NCI-H524 (cell line): ENCODE measurements around the gene PTTG1IP.
"Not testable (repeated sequence)": the region's sequence is repeated elsewhere in the genome, so short reads cannot be mapped to it uniquely, and the experiment has no call there.

ENCODE experiments used
- DNase-seq, 2 experiments: peaks; one replicate each; lab custom pipeline; 2025; lab: John Stamatoyannopoulos, UW

Gene PTTG1IP

DNA sequence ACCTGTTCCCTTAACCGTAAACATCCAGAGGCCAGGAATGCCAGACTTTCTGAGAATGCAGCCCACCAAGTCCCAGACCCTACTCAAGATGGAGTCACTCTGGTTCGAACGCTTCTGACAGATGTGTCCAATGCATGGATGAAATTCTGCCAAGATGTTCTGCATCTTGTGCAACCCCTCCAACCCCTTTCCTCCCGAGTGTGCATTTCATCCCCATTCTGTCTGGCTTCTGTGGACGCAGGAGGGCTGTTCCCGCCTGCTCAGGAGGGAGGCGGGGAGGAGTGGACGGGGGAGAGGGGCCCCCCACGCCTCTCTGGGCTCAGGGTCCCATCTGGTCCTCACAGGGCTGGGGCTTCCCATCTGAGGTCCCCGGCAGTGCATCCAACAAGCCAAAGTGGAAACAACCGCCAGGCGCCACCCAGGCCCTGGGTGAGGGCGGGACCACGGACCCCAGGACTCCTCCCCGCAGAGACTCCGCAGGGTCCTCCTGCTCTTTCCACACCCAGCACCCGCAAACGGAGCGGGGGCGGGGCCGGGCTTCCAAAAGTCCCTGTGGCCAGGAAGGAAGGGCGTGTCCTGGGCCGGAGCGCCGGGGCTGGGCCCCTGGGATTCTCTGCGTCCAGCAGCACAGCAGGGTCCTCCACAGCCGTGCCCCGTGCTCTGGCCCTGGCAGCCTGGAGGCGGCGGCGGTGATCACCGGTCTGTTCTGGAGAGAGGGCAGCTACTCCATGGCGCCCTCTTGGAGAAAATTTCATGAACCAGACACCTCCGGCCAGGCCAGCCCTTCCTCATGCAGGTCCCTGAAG is 27.9 kb downstream of the PTTG1IP start:
- peak; percentile 39 to 80 for DNase-seq

DNA sequence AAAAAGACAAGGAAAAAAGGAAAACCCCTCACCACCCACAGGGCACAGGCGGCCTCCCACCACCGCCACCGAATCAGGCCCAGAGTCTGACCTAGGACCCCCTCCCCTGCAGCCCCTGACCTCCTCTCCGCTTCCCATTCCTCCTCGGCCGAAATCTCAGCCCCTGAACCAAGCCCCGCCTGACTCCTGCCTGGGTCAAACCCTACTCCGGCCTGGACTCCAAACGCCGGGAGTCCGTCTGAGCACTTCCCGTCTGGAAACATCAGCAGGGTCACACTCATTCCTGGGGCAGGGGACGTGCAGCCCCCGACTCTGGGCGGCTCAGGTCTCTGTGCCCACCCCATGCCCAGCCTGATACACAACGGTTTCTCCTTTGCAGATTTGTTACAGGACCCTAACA is 29.2 kb downstream of the PTTG1IP start:
- no peak for DNase-seq

DNA sequence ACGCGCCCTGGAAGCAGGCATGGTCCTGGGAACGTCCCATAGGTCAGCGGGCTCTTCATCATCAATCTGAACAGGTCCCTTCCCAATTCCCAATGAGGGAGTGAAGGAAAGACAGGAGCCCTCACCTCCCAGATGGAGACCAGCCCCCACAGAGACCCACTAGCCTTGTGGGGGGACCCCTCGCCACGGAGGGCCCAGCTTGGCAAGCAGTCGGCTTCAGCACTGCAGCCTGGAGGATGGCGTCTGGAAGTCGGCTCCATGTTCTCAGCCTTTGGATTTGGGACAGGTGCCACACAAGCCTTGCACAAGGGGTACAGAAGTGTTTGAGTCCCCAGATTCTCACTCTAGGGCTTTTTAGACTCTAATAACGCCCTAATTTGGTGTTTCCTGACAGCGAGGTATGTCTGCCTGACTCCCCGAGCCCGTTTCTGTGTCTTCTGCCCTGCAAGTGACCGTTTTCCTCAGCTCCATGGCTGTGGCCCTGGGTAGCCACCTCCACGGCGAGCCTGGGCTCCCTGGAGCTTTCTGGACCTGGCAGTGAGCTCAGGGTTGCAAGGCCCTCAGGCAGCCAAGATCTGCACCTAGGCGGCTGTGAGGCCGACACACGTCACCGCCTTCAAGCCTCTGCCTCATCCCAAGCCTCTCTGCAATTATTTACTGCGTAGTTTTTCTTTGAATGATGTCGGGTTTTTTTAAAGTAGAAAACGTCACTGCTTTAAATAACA is 30.6 kb downstream of the PTTG1IP start:
- DNase-seq, result no peak

DNA sequence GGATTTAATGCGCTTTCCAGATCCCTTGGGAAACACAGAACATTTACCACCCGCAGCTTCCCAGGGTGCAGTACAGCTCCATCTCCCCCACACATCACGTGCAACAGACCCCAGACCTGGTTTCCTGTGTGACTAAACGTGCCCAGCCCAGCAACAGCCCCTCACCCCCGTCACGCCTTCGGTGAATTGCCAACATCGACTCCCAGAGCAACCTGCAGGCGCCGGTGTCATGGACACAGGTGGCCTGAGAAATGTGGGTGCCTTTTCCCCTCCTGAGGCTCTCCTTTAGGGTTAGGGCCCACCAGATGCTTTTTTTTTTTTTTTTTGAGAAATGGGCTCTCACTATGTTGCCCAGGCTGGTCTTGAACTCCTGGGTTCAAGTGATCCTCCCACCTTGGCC is 31.4 kb downstream of the PTTG1IP start:
- DNase-seq, result no peak

DNA sequence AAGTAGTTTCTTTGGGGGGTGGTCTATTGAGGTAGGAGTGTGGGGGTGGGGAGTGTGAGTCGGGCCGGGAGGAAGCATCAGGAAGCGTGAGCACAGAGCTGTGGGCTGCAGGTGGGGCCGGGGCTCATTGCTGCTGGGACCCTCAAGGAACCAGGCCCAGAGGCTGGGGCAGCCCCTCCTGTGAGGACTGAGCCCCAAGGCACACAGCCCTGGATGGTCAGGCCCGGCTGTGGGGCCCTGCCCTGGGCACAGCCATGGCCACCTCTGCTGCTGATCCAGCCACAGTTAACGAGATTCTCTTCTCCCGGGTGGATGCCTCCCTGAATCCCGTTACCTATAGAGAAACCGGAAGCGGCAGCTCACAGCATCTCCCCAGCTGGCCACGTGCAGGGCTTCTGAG is 32.7 kb downstream of the PTTG1IP start:
- DNase-seq, result no peak

DNA sequence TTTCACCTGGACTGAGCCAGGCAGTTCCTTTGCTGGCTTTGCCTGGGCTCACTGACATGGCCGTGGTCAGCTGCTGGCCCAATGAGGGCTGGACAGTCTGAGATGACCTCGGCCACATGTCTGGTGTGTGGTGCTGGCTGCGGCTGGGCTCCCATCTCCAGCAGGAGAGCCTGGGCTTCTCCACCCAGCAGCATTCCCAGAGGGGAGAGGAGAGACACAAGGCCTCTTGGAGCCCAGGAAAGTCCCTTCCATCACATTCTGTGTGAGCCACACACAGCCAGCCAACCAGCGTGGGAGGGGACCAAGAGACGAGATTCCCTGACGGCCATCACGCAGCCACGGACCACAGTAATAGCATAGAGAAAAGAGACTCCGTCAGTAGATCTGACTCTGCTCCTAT is 34.5 kb downstream of the PTTG1IP start:
- DNase-seq, result no peak

DNA sequence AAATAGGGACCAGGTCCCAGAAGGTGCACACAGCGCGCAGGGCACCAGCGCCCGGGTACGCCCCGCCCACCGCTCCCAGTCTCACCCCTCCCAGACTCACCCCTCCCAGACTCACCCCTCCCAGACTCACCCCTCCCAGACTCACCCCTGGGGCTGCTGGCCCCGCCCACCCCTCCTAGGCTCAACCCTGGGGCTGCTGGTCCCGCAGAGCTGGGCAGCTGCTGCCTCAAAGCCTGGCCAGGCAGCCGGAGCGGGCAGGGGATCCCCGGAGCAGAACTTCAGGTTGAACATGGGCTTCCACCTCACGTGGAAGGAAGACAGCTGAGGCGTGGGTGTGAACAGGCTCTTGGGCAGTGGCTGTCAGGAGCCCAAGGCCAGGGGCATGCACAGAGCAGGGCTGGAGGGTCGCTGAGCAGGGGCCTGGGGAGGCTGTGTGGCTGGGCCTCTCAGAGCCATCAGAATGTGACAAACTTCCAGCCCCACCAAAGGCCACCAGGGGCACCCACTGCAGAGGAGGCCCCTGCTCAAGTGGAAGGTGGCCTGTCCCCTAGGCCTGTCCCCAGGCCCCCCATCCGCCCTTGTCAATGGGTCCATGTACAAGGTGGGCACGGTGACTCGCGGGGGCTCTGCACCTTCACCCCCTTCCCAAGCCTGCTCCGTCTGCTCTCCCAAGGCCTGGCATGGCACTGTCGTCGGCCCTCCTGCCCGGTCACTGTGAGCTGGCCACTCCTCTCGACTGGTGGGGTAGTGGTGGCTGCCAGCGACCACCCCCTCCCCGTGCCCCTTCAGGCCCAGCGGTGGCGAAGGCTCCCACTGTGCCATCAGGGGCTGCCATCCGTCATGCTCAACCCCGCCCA is 35.2 kb downstream of the PTTG1IP start:
- DNase-seq, result peak in 1 of 2 experiments; percentile 95

DNA sequence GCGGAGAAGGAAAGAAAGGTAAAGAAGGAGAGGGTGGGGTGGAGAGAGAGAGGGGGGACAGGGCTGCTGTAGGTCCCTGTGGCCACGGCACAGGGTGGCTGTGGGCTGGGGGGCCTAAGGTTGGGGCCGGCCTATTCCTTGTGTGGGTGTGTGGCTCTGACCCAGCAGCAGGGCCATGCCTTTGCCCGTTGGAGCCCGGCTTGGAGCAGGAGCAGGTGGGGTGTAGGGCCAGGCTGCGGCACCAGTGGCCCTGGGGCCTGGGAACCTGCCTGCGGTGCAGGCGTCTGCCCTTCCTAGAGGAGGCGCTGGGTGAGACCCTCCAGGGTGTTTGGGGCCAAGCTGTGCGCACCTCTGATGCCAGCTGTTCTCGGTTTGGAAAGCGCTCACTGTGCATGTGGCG is 36.0 kb downstream of the PTTG1IP start:
- DNase-seq, result peak in 1 of 2 experiments; percentile 95

DNA sequence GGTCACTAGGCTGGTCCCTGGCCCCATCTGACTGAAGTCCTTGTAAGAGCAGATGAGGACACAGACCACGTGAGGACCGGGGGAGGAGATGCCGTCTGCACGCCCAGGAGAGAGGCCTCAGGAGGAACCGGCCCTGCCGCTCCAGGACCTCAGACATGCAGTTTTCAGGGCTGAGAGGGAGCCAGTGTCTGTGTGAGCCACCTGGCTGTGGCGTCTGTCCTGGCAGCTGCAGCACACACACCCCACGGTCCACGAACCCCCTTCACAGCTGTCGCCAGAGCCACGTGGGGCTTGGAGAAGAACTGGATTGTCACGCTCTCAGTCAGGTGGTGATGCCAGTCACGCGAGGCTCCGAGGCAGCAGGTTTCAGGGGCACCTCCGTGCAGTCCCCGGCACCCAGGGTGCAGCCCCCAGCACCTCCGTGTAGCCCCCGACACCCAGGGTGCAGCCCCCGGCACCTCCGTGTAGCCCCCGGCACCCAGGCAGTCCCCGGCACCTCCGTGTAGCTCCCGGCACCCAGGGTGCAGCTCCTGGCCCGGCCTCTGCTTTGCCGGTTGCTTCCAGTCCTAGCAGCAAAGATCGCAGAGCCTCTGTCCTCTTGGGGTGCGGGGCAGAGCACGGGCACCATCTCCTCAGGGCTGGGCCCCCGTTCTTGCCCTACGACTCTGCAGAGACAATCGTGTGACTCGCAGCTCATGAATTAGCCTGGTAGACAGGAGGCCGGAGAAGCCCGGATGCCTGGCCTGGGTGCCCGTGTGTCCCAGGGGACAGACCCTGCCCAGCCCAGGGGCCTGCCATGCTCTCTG is 36.6 kb downstream of the PTTG1IP start:
- peak; percentile 92 to 98 for DNase-seq

DNA sequence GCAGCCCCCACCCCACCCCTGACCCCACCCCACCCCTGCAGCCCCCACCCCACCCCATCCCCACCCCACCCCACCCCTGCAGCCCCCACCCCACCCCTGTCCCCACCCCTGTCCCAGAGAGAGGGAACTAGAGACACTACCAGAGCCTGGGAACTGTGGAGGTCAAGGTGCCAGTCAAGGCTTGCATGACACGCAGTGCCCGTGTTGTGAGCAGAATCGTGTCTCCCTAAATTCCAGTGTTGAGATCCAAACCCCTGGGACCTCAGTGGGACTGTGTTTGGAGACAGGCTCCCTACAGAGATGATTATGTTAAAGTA is 37.2 kb downstream of the PTTG1IP start:
- DNase-seq, result no peak

DNA sequence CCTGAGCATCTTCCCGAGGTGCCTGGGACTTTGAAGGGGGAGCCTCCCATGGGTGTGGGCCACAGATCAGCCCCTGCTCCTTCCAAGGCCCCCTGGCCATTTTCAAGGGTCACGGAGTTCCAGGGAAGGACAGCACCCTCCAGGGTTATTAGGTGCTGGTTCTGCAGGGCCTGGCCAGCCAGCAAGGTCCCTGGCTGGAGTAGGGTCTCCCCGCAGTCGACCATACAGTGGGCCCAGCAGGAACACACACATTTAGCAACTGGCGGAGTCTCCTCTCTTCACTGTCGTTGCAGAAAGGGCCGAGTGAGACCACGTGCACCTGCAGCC is 37.9 kb downstream of the PTTG1IP start:
- DNase-seq, result no peak

DNA sequence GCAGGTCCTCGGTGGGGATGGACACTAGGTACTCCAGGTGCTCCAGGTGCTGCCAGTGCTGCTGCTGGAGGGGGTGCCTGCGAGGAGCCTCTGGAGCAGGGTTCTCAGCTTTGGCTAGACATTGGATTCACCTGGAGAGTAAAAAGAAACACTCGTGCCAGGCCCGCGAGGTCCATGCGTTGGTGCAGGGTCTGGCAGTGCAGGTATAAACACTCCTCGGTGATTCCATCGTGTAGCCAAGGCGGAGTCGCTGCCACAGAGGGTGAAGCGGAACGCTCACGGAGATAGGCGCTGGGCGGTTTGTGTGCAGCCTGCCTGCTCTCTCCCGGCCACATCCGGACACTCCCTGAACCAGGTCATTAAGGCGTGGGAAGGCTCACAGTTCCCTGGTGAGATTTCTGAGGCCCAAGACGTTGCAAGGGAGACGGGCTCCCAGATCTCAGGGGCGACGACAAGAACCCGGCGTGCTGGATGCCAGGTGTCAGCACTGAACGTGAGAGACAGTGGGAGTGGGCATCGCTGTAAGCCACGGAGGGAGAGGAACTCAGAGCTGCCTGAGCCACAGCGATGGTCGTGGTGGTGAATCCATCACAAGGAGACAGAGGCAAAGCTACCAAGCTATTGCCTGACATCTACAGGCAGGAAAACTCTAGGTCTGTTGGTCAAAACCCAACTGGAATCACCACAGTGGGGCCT is 38.4 kb downstream of the PTTG1IP start:
- peak in 1 of 2 experiments; percentile 31 for DNase-seq

DNA sequence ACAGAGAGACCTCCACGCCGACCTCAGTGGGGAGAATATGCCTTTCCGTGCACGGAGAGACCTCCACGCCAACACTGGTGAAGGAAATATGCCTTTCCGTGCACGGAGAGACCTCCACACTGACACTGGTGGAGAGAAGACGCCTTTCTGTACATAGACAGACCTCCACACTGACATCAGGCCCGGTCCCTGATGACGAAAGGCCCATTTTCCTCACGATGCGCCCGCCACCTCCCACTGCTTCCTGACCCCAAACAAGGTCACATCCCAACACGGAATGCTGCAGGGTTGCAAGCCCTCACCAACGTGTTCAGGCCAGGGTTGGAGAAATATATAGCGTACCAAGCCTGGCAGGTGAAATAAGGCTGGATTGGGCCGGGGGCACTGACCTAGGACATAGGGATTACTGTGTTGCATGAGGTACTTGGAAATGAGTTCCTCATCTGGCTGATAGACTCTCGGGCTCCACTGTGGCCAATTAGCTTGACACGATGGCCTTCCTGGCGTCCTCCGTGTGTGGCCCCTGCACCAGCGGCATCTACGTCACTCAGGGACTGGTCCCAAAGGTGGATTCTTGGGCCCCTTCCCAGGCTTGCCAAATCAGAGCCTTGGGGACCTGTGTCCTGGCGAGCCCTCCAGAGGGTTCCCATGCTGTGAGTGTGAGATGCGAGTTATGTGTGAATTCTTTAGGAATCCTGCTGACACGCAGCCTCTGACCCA is 39.1 kb downstream of the PTTG1IP start:
- no peak for DNase-seq

DNA sequence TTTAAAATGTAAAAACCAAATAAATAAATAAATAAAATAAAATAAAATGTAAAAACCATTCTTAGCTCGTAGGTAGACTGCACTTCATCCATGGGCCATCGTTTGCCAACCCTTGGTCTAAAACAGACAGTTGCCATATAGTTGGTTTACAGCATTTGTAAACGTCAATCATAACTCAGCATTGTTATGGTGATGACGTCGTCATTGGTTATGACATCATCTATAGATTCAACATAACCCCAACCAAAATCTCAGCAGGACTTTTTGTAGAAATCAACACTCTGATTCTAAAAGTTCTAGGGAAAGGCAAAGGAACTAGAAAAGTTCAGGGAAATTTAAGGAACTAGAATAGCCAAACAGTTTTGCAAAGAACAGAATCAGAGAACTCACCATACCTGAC is 39.8 kb downstream of the PTTG1IP start:
- no peak for DNase-seq

DNA sequence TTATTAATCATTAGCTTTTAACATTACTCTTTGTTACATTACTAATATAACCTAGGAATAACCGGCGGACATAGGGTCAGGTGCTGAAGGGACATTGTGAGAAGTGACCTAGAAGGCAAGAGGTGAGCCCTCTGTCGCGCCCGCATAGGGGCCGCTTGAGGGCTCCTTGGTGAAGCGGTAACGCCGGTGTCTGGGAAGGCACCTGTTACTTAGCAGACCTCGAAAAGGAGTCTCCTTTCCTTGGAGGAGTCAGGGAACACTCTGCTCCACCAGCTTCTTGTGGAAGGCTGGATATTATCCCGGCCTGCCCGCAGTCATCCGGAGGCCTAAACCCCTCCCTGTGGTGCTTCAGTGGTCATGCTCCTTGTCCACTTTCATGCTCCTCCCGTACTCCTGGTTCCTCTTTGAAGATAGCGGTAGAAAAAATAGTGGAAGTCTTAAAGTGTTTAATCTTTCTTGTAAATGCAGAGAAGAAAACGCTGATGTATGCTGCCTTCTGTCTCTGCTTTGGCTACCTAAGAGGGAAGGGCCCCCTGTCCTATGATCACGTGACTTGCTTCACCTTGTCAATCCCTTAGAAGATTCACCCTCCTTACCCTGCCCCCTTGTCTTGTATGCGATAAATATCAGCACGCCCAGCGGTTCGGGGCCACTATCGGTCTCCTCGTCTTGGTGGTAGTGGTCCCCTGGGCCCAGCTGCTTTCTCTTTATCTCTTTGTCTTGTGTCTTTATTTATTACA is 40.8 kb downstream of the PTTG1IP start:
- not testable (repeated sequence) for DNase-seq

DNA sequence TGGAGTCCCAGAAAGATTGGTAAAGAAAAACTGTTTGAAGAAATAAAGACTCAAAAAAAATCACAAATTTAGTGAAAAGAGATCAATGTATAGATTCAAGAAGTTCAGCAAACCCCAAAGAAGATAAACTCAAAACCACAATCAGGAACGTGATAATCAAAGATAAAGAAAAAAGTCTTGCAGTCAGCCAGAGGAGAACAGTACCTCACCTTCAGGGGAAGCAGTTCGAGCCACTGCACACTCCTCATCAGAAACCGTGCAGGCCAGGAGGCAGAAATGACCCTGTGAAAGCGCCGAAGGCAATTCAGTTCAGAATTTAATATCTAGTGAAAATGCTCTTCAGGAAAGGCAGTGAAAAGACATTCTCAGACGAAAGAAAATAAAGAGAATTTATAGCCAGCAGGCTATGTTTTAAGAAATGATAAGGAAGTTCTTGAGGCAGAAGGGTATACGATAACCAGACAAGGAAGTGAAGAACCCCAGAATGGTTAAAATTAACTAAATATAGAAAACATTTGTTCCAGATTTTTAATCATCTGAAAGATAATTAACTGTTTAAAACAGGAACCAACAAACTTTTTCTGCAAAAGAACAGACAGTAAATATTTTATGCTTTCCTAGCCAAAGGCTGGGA is 42.1 kb downstream of the PTTG1IP start:
- DNase-seq, result no peak

DNA sequence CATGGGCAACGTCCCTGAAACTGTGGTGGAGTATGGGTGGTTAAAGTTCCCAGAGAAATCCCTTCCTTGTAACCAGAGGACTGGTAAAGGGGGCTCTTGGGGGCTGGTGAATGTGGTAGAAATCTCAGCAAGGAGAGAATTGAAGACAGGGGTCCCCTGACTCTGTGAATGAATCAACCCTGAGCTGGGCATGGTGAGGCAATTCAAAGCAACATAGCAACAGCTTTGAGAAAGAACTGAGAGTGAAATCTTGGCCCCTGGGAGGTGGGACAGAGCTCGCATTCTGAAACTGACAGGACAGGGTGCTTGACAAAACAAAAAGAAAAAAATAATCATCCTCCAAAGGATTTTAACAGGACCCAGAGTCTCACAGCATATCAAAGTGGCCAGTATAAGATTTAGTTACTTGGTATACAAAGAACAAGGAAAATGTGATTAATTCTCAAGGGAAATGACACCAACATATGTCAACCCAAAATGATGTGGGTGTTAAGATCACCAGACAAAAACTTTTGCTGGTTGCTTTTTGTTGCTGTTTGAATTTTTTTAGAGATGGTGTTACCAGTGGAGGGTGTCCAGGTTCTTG is 43.9 kb downstream of the PTTG1IP start:
- DNase-seq, result no peak

DNA sequence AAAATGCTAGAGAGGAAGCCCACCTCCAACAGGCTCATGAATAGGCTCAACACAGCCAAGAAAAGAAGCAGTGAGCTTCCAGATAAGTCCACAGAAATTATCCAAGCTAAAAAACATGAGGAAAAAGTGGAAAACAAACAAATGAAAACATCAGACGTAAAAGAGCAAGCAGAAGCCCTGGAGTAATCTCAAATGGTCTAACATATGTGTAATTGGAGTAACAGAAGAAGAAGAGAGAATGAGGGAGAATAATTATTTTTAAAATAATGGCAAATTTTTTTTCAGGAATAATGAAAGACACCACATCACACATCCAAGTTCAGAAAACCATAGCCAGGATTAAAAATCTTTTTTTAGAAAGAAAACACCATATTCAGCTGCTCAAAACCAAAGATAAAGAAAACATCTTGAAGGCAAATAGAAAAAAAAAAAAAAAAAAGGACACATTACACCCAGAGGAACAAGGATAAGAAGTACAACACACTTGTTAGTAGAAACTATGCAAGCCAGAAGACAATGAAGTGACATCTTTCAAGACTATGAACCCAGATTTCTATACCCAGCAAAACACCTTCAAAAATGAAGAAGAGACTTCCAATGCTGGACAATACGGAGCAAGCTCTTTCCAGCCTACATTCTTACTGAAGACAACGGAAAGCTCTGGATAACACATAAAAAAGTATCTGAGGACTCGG is 45.0 kb downstream of the PTTG1IP start:
- no peak for DNase-seq
